GM19395 (cell line): ENCODE results near the gene FGF3.

Source experiments
- ATAC-seq: cut with Tn5 transposase; IDR thresholded peaks from one replicate; pipeline ENCODE4 v1.9.1; 2021; ENCODE audit warnings: mild to moderate bottlenecking, moderate library complexity; ENCODE audit not compliant: unreplicated experiment

FGF3 gene

DNA sequence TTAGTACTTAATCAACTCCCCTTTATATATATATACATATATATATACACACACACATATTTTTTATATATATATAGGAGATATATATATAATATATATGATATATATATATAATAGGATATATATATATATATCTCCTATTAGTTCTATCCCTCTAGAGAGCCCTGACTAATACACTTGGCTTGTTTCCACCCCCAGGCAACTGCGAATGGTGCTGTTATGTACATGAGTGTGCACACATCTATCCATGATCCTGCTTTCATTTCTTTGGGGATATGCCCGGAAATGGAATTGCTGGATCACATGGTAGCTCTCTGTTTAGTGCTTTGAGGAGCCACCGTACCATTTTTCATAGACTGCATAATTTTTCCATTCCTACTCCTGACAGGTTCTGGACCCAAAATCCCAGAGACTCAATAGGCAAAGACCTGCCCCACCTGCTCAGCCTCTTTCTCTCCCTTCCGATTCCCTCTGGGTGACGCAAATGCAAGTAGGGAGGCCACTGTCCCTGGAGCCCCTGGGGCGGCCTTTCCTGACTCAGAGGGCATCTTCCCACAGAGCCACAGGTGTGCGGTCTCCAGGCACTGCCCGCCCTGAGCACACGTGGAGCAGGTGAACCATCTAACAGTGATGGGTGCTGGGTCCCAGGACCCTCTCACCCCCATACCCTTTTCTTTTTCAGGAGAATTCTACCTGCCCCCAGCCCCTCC, 12.0 kb downstream of the FGF3 start:
- no peak for ATAC-seq

- ATAC-seq, result no peak
Observed at GRCh38 chr11:69804769-69805508, 14.3 kb downstream of the FGF3 start.

DNA sequence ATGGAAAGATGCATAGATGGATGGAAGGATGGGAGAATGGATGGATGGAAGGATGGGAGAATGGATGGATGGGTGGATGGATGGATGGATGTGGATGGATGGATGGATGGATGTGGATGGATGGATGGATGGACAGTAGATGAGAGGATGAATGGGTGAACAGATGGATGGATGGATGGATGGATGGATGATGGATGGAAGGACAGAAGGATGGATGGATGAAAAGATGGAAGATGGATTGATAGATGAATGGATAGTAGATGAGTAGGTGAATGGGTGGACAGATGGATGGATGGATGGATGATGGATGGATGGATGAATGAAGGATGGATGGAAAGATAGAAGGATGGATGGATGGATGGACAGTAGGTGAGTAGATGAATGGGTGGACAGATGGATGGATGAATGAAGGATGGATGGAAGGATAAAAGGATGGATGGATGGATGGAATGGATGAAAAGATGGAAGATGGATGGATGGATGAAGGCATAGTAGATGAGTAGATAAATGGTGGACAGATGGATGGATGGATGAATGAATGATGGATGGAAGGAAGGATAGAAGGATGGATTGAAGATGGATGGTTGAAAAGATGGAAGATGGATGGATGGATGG, 15.5 kb downstream of the FGF3 start:
- no peak for ATAC-seq

DNA sequence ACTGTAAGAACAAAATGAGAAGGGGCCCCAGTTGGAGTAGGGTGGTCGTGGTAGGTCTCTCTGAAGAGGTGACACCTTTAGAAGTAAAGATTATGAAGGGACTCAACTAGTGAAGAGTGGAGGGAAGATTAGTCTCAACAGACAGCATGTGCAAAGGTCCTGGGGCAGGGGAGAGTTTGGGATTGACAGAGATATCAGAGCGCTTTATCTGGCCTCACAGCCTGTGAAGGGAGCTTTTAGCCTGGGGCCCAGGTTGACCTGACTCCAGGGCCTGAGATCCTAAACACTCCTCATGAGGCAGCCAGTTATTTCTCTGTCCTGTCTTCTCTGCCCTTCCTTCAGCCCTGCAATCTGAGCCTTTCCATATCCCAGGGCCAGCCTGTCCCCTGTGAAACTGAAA, 16.2 kb downstream of the FGF3 start:
- ATAC-seq, result no peak

DNA sequence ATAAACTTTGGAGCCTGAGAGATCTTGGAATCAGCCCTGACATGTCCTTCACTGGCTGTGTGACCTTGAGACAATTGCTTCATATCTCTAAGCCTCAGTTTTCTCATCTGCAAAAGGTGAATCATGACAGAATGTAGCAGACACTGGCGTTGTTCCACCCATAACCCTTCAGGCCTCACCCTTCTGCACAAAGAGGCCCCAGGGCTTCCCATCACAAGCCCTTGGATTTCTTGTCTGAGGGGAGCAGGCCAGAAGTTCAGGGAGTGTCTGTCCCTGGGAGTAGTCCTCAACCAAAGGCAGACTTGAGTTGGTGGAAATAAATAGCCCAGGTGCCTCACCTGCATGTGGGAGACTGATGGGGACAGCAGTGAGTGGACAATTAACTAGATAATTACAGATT, 16.6 kb downstream of the FGF3 start:
- ATAC-seq, result no peak

DNA sequence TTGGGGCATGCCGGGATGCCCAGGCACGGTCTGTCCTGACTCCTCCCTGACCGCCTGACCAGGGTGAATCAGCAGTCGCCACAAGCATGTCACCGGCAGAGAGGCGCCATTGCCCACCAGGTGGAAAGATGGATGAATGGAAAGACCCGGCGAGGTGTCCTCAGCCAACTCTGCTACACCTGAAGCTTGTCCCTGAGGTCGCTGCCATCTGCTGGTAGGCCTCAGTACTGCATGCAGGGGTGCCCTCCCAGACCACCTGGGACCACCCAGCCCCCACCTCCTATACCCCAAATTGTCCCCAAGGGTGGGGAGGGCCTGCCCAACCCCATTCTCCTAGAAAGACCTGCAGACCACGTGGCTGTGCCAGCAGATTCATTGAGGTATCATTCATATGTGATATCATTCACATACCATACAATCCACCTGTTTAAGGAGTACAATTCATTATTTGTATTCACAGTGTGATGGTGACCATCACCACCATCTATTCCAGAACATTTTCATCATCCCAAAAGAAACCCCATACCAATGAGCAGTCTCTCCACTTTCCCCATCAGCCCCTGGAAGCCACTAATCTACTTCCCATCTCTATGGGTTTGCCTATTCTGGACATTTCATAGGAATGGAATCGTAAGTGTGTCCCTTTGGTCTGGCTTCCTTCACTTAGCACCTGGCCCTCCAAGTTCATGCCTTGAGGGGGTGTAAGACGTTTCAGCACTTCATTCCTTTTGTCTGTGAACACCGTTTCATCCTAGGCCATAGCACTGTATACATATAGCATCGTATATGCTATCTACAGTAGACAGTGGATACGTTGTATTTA, 17.5 kb downstream of the FGF3 start:
- no peak for ATAC-seq

GRCh38 chr11:69800278-69800677, 18.9 kb downstream of the FGF3 start:
- ATAC-seq, result no peak

DNA sequence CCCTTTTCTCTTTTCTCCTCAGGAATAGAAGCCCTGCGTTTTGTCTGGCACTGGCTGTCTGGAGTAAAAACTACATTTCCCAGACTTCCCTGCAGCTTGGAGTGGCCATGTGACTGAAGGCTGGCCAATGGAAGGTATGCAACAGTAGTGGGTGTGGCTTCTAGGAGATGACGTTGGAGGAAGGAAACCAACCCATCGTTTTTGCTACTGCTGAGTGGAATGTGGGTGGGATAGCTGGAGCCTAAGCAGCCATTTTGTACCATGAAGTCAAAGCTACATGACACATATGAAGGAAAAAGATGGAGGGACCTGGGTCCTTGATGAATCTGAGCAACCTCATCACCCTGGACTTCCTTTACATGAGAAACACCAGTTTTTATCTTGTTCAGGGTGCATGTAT, 19.6 kb downstream of the FGF3 start:
- no peak for ATAC-seq

- ATAC-seq, result no peak
Observed at GRCh38 chr11:69799097-69799496, 20.1 kb downstream of the FGF3 start.

- no peak for ATAC-seq
Observed at GRCh38 chr11:69797737-69798528, 21.3 kb downstream of the FGF3 start.

- no peak for ATAC-seq
Observed at GRCh38 chr11:69797156-69797555, 22.1 kb downstream of the FGF3 start.

- no peak for ATAC-seq
Observed at GRCh38 chr11:69796063-69796462, 23.2 kb downstream of the FGF3 start.

GRCh38 chr11:69791276-69792180, 27.7 kb downstream of the FGF3 start:
- ATAC-seq, result no peak

DNA sequence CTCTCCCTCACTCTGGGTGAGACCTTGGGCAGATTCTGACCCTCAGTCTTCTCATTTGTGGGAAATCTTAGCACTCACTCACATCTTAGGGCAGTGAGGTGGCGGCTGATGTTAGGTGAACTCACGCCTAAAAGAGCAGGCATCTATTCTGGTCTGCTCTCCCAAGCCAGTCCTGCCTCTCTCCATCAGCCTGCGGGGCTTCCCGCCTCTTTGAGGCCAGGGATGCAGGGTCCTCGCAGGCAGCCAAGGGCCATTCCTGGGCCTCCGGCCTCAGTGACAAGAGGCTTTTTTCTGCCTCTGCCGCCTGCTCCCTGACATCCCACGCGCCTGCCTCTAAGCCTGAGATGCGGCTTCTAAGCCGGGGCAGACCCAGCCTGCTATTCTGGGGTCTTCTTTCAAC, 30.3 kb downstream of the FGF3 start:
- ATAC-seq, result no peak

DNA sequence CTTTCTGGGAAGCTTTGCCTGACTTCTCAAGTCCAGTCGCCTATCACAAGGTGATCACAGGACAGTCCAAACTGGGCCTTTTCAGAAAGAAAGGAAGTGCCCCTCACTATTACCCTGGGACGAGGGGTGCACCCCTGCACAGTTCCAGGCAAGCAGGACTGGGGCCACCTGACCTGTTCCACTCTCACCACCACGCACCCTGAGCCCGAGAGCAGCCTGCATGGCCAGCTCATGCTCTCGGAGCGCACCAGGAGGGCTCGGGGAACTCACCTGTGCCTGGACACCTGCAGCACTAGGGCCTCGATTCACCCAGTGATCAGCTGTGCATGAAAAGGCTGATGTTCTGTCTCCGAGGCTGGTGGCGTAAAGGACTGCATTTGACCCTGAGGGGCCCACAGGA, 31.3 kb downstream of the FGF3 start:
- ATAC-seq, result no peak

GRCh38 chr11:69787457-69787856, 31.8 kb downstream of the FGF3 start:
- no peak for ATAC-seq

DNA sequence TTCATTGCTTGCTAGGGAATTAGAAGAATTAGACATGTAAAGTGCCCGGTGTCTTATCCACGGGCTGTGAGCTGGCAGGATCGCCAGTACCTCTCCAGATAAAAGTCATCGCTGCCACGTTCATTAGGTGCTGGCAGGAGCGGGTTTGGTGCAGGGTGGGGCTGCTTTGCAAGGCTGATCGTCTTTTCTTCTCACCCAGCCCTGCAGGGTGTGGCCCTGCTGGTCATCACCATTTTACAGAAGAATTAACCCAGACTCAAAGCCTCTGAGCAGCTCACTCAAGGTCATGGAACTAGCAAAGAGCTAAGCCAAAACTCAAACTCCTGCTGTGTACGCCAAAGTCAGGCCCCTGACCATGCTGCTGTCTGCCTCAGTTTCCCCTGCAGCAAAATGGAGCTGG, 38.0 kb downstream of the FGF3 start:
- no peak for ATAC-seq

DNA sequence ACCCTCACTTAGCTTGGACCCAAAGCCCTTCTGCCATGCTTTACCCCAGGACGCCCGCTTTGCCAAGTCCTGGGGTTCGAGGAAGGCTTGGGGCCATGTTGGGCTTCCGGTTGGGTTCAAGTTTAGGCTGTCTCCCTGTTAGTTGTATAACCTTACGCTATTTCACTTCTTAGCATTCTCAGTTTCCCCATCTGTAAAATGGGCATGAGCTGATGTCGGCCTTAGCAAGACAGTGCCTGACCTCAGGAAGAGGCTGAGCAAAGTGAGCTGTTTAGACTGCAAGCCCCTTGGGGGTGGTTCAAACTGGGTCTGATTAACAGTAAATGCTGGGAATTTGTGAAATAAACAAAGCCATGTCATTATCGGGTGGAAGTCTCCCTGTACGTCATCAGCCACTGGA, 40.8 kb downstream of the FGF3 start:
- ATAC-seq, result no peak

GRCh38 chr11:69775163-69775755, 44.0 kb downstream of the FGF3 start, which contains the start of gene FGF4:
Gene FGF4, minus strand, starts transcription at chr11:69775341. Its CDS starts 257 bp downstream, at chr11:69775084.
- no peak for ATAC-seq
